ENCODE results near the gene PRPH2.
"Not testable (repeated sequence)": the region's sequence is repeated elsewhere in the genome, so short reads cannot be mapped to it uniquely, and the experiment has no call there.

Gene PRPH2

DNA sequence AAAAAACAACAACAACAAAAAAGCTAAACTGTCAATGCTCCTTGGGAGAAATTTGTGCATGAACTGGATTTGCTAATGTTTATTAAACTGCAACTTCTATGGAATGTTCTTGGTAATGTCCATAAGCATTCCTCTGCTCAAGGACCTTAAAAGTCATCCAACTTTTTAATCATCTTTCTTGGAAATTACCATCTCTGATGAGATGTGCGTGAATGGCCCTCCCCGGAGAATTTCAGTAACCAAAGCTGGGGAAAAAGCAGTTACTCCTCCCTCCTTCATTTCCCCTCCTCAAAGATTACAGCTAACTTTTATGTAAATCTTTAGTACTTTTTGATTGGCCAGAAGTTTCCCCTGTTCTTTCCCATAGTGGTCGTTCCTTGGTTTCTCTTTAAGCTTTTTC, 18.3 kb upstream of the PRPH2 start:
- no peak for DNase-seq

DNA sequence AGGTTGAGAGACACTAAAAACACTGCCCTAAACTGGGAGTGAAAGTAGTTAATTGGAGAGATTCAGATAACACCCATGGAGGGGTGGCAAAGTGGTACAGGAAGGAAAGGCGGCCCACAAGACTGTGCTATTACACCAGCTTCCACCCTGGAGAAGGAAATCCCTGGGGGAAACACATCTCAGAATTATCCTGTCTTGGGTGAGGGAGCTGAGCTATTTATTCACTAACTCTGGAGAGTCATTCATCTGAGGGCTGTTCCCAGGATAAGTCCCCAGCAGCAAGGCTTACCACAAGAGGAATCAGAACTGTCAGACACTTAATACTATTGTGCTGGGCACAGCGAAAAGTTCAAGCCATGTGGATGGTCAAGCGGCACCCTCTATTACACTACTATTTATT, 13.6 kb upstream of the PRPH2 start:
- DNase-seq: no peak

DNA sequence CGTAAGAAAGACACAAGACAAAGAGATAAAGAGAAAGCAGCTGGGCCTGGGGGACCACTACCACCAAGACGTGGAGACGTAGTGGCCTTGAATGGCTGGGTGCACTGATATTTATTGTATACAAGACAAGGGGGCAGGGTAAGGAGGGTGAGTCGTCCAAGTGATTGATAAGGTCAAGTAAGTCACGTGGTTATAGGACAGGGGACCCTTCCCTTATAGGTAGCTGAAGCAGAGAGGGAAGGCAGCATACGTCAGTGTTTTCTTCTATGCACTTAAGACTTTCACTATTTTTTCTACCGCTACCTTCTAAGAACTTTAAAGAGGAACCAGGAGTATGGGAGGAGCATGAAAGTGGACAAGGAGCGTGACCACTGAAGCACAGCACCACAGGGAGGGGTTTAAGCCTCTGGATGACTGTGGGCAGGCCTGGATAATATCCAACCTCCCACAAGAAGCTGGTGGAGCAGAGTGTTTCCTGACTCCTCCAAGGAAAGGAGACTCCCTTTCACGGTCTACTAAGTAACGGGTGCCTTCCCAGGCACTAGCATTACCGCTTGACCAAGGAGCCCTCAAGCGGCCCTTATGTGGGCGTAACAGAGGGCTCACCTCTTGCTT, 11.6 kb upstream of the PRPH2 start:
- peak; percentile 53 for DNase-seq

DNA sequence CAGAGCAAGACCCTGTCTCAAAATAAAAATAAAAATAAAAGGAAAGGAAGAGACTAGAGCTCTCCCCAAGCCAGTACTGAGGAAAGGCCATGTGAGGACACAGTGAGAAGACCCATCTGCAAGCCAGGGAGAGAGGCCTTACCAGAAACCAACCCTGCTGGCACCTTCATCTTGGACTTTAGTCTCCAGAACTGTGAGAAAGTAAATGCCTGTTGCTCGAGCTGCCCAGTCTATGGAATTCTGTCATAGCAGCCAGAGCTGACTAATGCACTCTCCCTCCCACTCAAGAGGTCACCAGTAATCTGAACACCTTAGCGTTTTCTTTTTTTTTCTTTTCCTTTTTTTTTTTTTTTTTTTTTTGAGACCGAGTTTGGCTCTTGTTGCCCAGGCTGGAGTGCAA, 7.3 kb upstream of the PRPH2 start:
- no peak for DNase-seq

DNA sequence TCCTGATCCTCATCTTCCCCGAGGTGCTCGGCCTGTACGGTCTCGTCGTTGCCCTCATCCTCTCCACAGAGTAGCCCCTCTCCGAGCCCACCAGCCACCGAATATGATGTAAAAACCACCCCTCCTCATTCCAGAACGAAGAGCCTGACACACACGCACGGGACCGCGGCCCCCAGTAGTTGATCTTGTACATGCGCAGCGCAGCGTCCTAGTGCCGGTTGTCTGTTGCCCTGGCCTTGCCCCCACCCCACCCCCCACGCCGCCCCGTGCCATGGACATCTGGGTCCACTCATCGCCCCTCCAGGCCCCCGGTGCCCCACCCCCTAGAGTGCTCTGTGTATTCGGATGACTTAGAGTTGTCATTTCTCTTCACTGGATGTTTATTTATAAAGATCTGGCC, 5.2 kb upstream of the PRPH2 start:
- no peak for DNase-seq

DNA sequence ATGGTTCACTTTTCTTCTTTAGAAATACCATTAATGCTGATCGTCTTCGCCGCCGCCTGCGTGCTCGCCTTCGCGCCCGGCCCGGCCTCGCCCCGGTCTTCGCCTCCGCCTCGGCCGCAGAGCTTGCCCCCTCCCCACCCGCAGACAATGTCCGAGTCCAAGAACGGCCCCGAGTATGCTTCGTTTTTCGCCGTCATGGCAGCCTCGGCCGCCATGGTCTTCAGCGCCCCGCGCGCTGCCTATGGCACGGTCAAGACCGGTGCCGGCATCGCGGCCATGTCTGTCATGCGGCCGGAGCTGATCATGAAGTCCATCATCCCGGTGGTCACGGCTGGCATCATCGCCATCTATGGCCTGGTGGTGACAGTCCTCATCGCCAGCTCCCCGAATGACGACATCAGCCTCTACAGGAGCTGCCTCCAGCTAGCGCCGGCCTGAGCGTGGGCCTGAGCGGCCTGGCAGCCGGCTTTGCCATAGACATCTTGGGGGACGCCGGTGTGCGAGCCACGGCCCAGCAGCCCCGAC, 4.8 kb upstream of the PRPH2 start:
- DNase-seq: no peak

GRCh38 chr6:42726485-42727086, 4.2 kb upstream of the PRPH2 start:
- peak; percentile 71 for DNase-seq

DNA sequence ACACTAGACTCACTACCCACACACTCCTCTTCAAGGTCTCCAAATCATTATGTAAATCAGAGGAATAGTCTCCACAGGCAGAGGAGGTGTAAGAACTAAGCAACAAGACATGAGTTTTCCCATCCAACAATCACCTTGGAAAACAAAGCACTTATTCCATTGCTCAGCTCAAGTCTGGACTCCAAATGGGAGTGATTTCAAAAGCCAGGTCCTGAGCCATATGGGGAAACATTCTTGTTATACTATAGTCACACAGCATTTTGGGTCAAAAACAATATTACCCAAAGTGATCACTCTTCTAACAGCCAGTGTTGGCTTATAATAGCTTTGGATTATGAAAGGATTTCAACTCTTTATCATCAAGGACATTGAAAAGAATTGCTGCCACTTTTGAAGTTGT, 3.6 kb upstream of the PRPH2 start:
- no peak for DNase-seq

DNA sequence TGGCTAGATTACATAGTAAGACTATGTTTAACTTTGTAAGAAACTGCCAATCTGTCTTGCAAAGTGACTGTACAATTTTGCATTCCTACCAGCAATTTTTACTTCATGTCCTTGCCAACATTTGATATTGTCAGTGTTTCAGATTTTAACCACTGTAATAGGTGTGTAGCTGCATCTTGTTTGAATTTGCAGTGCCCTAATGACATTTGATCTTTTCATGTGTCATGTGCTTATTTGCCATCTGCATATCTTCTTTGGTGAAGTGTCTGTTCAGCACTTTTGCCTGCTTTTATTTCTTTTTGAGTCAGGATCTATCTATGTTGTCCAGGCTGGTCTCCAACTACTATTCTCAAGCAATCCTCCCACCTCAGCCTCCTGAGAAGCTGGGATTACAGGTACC, 2.4 kb upstream of the PRPH2 start:
- DNase-seq: no peak

GRCh38 chr6:42720739-42721138, 1.7 kb downstream of the PRPH2 start:
- DNase-seq: no peak

DNA sequence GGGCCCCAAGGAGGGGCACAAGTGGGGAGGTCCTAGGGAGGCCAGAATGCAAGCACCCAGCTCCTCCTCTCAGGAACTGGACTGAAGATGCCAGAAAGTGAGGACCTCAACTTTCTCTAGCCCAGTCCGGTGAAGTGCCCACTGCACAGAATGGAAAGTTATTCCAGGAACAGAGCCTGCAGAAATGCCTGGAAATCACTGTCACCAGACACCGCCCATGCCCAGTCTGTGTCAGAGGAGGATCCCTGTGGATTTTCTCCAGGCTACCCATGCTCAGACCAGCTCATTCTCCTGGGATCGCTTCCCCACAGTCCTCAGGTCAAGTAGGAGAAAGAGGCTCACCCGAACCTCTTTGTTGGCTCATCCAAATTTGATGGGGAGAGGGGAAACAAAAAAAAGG, 6.5 kb downstream of the PRPH2 start:
- DNase-seq: no peak

GRCh38 chr6:42714098-42714761, 8.2 kb downstream of the PRPH2 start:
- no peak for DNase-seq

- no peak for DNase-seq
These were observed 10.5 kb downstream of the PRPH2 start for GRCh38 chr6:42711930-42712329.

DNA sequence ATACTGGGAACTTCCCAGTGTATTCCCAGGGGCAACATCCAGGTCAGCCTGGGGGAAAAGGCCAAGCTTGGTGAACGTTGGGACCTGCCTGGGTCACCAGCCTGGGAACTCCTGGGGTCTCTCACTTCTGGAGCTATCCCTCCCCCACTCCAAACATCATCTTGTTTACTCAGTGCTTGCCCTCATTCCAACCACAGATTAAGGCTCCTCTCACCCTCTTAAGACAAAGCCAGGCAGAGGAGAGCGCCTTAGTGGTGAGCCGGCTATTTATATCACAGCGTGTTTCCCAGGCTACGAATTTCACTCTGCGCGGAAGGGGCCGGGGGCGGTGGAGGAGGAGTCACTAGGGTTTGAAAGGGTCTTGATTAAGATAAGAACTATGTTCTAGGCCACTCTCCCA, 12.1 kb downstream of the PRPH2 start:
- DNase-seq: peak; percentile 87

DNA sequence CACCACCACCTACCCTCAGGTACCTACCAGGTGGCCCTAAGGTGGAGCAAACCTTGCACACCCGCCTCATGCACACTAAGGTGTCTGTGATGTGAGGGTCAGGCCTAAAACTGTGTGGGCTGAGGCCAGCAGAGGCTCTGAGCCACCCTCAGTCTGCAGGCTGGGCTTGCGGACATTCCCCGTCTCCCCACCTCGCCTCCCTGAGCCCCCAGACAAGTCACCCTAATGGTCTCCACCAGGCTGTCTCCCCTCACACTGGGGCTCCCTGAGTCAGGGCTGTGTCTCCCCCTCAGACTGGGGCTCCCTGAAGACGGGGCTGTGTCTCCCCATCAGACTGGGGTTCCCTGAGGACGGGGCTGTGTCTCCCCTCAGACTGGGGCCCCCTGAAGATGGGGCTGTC, 12.5 kb downstream of the PRPH2 start:
- DNase-seq: no peak

GRCh38 chr6:42708096-42708495, 14.3 kb downstream of the PRPH2 start:
- no peak for DNase-seq

DNA sequence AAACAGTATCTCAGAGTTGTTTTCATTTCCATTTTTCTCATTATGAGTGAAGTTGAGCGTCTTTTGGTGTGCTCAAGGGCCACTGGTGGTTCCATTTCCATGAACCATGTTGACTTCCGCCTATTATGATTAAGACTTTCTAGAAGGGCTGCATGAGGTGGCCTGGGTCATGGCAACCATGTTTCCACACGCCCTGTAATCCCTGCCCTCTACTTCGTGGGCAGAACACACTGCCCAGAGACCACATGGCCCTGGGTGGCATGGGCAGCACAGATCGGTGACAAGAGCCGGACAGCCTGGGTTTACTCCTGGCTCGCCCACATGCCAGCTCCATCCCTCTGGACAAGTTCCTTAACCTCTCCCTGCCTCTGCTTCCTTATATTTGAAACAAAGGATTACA, 14.8 kb downstream of the PRPH2 start:
- DNase-seq: no peak

DNA sequence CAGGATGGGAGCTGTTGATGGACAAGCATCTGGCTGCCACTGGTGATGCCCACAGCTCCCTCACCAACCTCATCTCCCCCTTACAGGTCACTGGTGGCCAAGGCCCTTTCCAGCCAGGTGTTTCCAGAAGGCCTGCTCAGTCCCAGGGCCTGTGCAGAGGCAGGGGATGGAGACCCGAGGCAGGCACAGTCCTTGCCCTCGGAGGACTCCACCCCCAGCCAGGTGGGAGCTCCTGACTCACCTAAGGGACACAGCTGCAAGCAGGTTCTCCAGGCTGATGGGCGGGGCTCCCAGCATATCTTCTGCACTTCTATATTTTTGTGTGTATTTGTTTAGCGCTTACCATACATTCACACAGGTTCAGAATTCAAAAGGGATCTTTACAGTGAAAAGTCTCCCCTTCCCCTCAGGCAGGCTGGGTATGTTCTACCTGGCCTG, 17.4 kb downstream of the PRPH2 start:
- DNase-seq: no peak

- DNase-seq: no peak
These were observed 18.0 kb downstream of the PRPH2 start for GRCh38 chr6:42704251-42704936.

GRCh38 chr6:42702786-42703185, 19.6 kb downstream of the PRPH2 start:
- not testable (repeated sequence) for DNase-seq

DNA sequence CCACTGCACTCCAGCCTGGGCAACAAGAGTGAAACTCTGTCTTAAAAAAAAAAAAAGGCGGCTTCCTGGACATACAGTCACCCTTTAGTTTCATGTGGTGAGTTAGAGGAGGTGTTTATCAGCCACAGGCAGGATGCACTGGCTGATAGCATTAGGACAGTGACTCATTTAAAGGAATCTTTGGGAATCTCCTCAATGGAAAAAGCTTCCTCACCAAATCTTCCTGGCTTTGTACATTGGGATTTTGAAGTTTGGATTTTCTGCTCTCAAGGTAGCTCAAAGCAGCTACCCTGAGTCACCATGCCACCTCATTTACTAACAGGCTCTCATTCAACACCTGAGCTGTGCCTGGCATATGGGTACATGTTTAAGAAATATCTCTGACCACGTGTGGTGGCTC, 20.2 kb downstream of the PRPH2 start:
- DNase-seq: no peak

DNA sequence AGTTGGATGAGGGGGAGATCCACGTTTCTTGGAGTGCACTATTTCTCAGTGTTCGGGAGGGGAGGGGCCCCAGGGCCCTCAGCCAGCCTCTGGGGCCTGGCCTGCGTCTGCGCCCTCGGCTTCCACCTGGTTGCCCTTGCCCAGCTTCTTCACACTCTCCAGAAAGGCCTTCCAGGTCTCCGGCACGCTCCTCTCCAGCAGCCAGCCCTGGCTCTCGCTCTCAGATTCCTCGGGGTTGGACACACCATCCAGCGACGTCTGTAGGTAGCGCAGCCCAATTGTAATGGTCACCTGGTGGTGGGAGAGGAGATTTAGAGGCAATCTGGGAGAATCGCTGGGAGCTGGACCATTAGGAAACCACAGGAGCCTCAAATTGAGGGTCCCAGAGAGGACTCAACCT, 24.2 kb downstream of the PRPH2 start:
- DNase-seq: no peak

GRCh38 chr6:42697268-42697655, 25.1 kb downstream of the PRPH2 start:
- DNase-seq: no peak

Measured in DMS79 treated with DMSO at 0.1 percent for 48 hours (cell line).